A673 (cell line): ENCODE measurements around the gene SLC25A5. TPM values are rescaled to one million over a fixed set of nuclear protein-coding genes. Genes with fewer than 3 reads are reported as not detected.

ENCODE experiments used
- BruUV-seq: library from RNA; stranded (reverse); fragments of 400-500 nt; replicated peaks from 2 replicates; lab custom pipeline; 2021; lab: Mats Ljungman, UMichigan
- CTCF ChIA-PET: fragments of 300-600 bp; sonication (Branson Sonifier 250); formaldehyde crosslinking; loops from one replicate; lab custom pipeline; 2022; ENCODE audit warnings: antibody characterized with exemption; lab: Charles Lee
- POLR2A ChIA-PET: fragments of 300-600 bp; sonication (Branson Sonifier 250); formaldehyde crosslinking; loops from one replicate; lab custom pipeline; 2022; ENCODE audit warnings: antibody characterized with exemption; ENCODE audit not compliant: low non-redundant PET; lab: Charles Lee
- DNase-seq: peaks from one replicate; pipeline ENCODE4 v3.0.0-alpha.2; 2015; ENCODE audit warnings: low spot score
- H3K27ac ChIP-seq: fragments of 200-600 bp; sonication (generic); 2 replicates; pipeline ENCODE4 v1.5.1; 2016; ENCODE audit warnings: mixed run types, low read depth, mild to moderate bottlenecking, mixed read lengths, antibody characterized with exemption, low read length; ENCODE audit not compliant: poor library complexity, severe bottlenecking
- H3K27me3 ChIP-seq: fragments of 200-600 bp; sonication (generic); replicated peaks from 2 replicates; pipeline ENCODE4 v1.6.1; 2017; ENCODE audit warnings: mixed run types, low read depth, mild to moderate bottlenecking, mixed read lengths, antibody characterized with exemption, low read length; ENCODE audit not compliant: insufficient read depth, poor library complexity
- H3K36me3 ChIP-seq: fragments of 200-600 bp; sonication (generic); 2 replicates; pipeline ENCODE4 v1.6.1; 2016; ENCODE audit warnings: mixed run types, mild to moderate bottlenecking, mixed read lengths, antibody characterized with exemption, low read length; ENCODE audit not compliant: insufficient read depth, poor library complexity, severe bottlenecking
- H3K4me1 ChIP-seq: fragments of 200-600 bp; sonication (generic); 2 replicates; pipeline ENCODE4 v1.6.1; 2017; ENCODE audit warnings: mixed run types, mild to moderate bottlenecking, mixed read lengths, antibody characterized with exemption, low read length; ENCODE audit not compliant: insufficient read depth, poor library complexity, severe bottlenecking
- H3K4me3 ChIP-seq: fragments of 200-600 bp; sonication (generic); 2 replicates; pipeline ENCODE4 v1.5.1; 2016; ENCODE audit warnings: low read depth, mixed run types, mild to moderate bottlenecking, mixed read lengths, low read length; ENCODE audit not compliant: poor library complexity, severe bottlenecking
- H3K9me3 ChIP-seq: fragments of 200-600 bp; sonication (generic); 2 replicates; pipeline ENCODE4 v1.6.1; 2016; ENCODE audit warnings: mixed run types, low read depth, mild to moderate bottlenecking, mixed read lengths, antibody characterized with exemption, low read length; ENCODE audit not compliant: poor library complexity, severe bottlenecking
- EZH2 ChIP-seq: fragments of 200-600 bp; sonication (generic); IDR thresholded peaks from 2 replicates; pipeline ENCODE4 v1.6.1; 2017; ENCODE audit warnings: borderline replicate concordance, low read depth, mild to moderate bottlenecking, mixed read lengths, antibody characterized with exemption, low read length; ENCODE audit not compliant: poor library complexity, severe bottlenecking
- intact Hi-C: fragments of 100-400 bp; cut with micrococcal nuclease; formaldehyde crosslinking; loops from one replicate; pipeline ENCODE4 v1.10.0; 2022; ENCODE audit not compliant: unreplicated experiment
- total RNA-seq: library from RNA; stranded (reverse); gene quantifications from 2 replicates; pipeline ENCODE4 v1.2.3, GENCODE V29; 2021
- TF ChIP-seq, protein P1 (sequence below): fragments of 300-800, 200-600 bp; sonication (generic); conservative IDR thresholded peaks from 2 replicates; pipeline ENCODE4 v1.5.1; 2017; ENCODE audit warnings: low read depth, mild to moderate bottlenecking, antibody characterized with exemption, low read length, moderate library complexity, mixed read lengths

SLC25A5 gene
- total RNA-seq, 1 experiment from 2014 or later, result 368 TPM

DNA sequence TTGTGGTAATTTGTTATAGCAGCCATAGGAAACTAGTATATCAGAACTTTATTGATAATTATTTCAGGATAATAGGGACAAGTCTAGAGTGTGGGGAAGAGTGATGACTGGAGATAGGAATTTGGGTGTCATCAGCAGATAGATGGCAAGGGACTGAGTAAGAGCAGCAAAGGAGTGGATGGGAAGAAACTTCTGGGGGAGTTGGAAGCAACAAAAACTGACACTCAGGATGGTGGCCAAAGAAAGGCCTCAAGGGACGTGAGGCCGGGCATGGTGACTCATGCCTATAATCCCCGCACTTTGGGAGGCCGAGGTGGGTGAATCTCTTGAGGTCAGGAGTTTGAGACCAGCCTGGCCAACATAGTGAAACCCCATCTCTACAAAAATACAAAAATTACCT is 9.1 kb upstream of the SLC25A5 start:
- no peak for TF ChIP-seq EZH2
- TF ChIP-seq, protein P1, sequence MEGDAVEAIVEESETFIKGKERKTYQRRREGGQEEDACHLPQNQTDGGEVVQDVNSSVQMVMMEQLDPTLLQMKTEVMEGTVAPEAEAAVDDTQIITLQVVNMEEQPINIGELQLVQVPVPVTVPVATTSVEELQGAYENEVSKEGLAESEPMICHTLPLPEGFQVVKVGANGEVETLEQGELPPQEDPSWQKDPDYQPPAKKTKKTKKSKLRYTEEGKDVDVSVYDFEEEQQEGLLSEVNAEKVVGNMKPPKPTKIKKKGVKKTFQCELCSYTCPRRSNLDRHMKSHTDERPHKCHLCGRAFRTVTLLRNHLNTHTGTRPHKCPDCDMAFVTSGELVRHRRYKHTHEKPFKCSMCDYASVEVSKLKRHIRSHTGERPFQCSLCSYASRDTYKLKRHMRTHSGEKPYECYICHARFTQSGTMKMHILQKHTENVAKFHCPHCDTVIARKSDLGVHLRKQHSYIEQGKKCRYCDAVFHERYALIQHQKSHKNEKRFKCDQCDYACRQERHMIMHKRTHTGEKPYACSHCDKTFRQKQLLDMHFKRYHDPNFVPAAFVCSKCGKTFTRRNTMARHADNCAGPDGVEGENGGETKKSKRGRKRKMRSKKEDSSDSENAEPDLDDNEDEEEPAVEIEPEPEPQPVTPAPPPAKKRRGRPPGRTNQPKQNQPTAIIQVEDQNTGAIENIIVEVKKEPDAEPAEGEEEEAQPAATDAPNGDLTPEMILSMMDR, result no peak
- CTCF ChIA-PET, result no interaction called here
- intact Hi-C loops, result no loop called here
- DNase-seq, result no peak
- Histone ChIP-seq H3K4me3 (no peak overlapping the region), H3K36me3 (no peaks in the 10 kb centered on the region), H3K27ac (no peak overlapping the region), H3K4me1 (no peaks in the 10 kb centered on the region), H3K9me3 (no peaks in the 10 kb centered on the region), H3K27me3 (no peaks in the 10 kb centered on the region)
- POLR2A ChIA-PET, result no interaction called here
- no TSS peak for BruUV-seq

DNA sequence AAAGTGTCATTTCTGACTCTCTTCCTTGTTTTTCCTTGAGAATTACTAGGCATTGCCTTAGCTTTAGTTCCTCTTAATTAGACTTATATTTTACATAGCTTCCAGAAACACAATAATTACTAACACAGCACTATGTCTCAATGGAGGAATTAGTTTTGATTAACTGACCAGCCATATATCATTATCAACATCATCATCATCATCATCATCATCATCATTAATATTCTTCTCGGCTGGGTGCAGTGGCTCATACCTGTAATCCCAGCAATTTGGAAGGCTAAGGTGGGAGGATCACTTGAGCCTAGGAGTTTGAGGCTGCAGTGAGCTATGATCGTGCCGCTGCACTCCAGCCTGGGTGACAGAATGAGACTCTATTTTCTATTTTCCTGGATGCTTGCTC is 2.7 kb upstream of the SLC25A5 start:
- H3K9me3 ChIP-seq, result no peaks in the 10 kb centered on the region
- intact Hi-C loops, result no loop called here
- DNase-seq, result no peak
- no peaks in the 10 kb centered on the region for H3K4me1 ChIP-seq
- no peak for TF ChIP-seq EZH2
- TF ChIP-seq, protein P1, result no peak
- H3K36me3 ChIP-seq, result peaks cover 8% of the 10 kb centered on the region
- CTCF ChIA-PET, result no interaction called here
- POLR2A ChIA-PET, result no interaction called here
- no peak overlapping the region for H3K27ac ChIP-seq
- no peaks in the 10 kb centered on the region for H3K27me3 ChIP-seq
- BruUV-seq, result no TSS peak
- H3K4me3 ChIP-seq, result no peak overlapping the region

GRCh38 chrX:119466970-119467369 is 1.3 kb upstream of the SLC25A5 start:
- BruUV-seq, result TSS peak; percentile 50
- H3K4me1 ChIP-seq, result no peaks in the 10 kb centered on the region
- ChIA-PET POLR2A (no interaction called here), CTCF (no interaction called here)
- H3K9me3 ChIP-seq, result no peaks in the 10 kb centered on the region
- intact Hi-C loops, result no loop called here
- no peaks in the 10 kb centered on the region for H3K27me3 ChIP-seq
- TF ChIP-seq EZH2, result no peak
- TF ChIP-seq, protein P1, result no peak
- no peak for DNase-seq
- no peak overlapping the region for H3K4me3 ChIP-seq
- no peak overlapping the region for H3K27ac ChIP-seq
- peaks cover 18% of the 10 kb centered on the region for H3K36me3 ChIP-seq
